C4-2B (cell line): Measurements from ENCODE around the gene LHFPL6.

Experiments
- CTCF ChIP-seq: fragments of 450-650 bp; conservative IDR thresholded peaks from 2 replicates; pipeline ENCODE4 v1.5.1; 2017; ENCODE audit warnings: mild to moderate bottlenecking
- ZFX ChIP-seq: fragments of 450-650 bp; IDR thresholded peaks from 2 replicates; pipeline ENCODE4 v1.6.1; 2017

GRCh38 chr13:39602277-39602613 lies 748 bp downstream of the LHFPL6 start:
- TF ChIP-seq CTCF (no peak), ZFX (no peak)
